Left ventricle myocardium inferior (tissue), 1 donor: ENCODE results near the gene RAB7B. TPM values are rescaled to one million over a fixed set of nuclear protein-coding genes. Genes with fewer than 3 reads are reported as not detected.

Experiments
- DNase-seq: peaks from one replicate; pipeline ENCODE4 v3.0.0-alpha.2; 2020
- H3K27ac ChIP-seq: fragments of 200-600 bp; replicated peaks from 2 replicates; pipeline ENCODE4 v1.8.0; 2021
- H3K27me3 ChIP-seq: fragments of 200-600 bp; 2 replicates; pipeline ENCODE4 v1.8.0; 2021; ENCODE audit warnings: low read depth
- H3K36me3 ChIP-seq: fragments of 200-600 bp; 2 replicates; pipeline ENCODE4 v1.8.0; 2021
- H3K4me1 ChIP-seq: fragments of 200-600 bp; 2 replicates; pipeline ENCODE4 v1.8.0; 2021
- H3K4me3 ChIP-seq: fragments of 200-600 bp; 2 replicates; pipeline ENCODE4 v1.8.0; 2021; ENCODE audit warnings: mild to moderate bottlenecking, moderate library complexity
- H3K9me3 ChIP-seq: fragments of 200-600 bp; replicated peaks from 2 replicates; pipeline ENCODE4 v1.8.0; 2021
- CTCF ChIP-seq: fragments of 200-600 bp; IDR thresholded peaks from 2 replicates; pipeline ENCODE4 v1.8.0; 2021; ENCODE audit warnings: antibody characterized with exemption, mild to moderate bottlenecking, borderline replicate concordance
- intact Hi-C: fragments of 100-400 bp; cut with micrococcal nuclease; formaldehyde crosslinking; loops from one replicate; pipeline ENCODE4 v1.11.0; 2022
- total RNA-seq: library from RNA; stranded (reverse); fragmentation: NEBNext Ultra II Directional; extraction: Animal tissue kit (Norgen Biotek cat#: 25700); gene quantifications from one replicate; pipeline ENCODE4 v1.2.1, GENCODE V29; 2021
- donor health status: DM: no; HTN: yes; CAD: no; lungs with severe emphysema.

Gene RAB7B
- total RNA-seq, 1 donor from 2014 or later = 1.4 TPM

GRCh38 chr1:205972081-205972480 is 31.1 kb downstream of the RAB7B start:
- H3K27ac ChIP-seq = peak overlapping the region; percentile 46
- peaks cover 38% of the 10 kb centered on the region for H3K4me1 ChIP-seq
- no peak for DNase-seq
- H3K27me3 ChIP-seq = no peaks in the 10 kb centered on the region
- no peaks in the 10 kb centered on the region for H3K9me3 ChIP-seq
- no peaks in the 10 kb centered on the region for H3K36me3 ChIP-seq
- no peak overlapping the region for H3K4me3 ChIP-seq
- TF ChIP-seq CTCF = no peak
- intact Hi-C loops = no loop called here

GRCh38 chr1:205971082-205971481 is 32.1 kb downstream of the RAB7B start:
- peak overlapping the region; percentile 46 for H3K27ac ChIP-seq

GRCh38 chr1:205970486-205970885 is 32.7 kb downstream of the RAB7B start:
- intact Hi-C loops = no loop called here
- TF ChIP-seq CTCF = no peak
- peaks cover 23% of the 10 kb centered on the region for H3K4me1 ChIP-seq
- no peaks in the 10 kb centered on the region for H3K27me3 ChIP-seq
- H3K9me3 ChIP-seq = no peaks in the 10 kb centered on the region
- no peaks in the 10 kb centered on the region for H3K36me3 ChIP-seq
- H3K4me3 ChIP-seq = no peak overlapping the region
- no peak overlapping the region for H3K27ac ChIP-seq
- no peak for DNase-seq

More at GRCh38 chr1:205971082-205971481, 32.1 kb downstream of the RAB7B start:
- no peak for DNase-seq
- no peak for TF ChIP-seq CTCF
- intact Hi-C loops = no loop called here
- H3K27me3 ChIP-seq = no peaks in the 10 kb centered on the region
- H3K4me3 ChIP-seq = no peak overlapping the region
- no peaks in the 10 kb centered on the region for H3K36me3 ChIP-seq
- no peaks in the 10 kb centered on the region for H3K9me3 ChIP-seq
- peaks cover 29% of the 10 kb centered on the region for H3K4me1 ChIP-seq

- Histone ChIP-seq H3K27me3 (no peaks in the 10 kb centered on the region), H3K36me3 (no peaks in the 10 kb centered on the region), H3K9me3 (no peaks in the 10 kb centered on the region), H3K27ac (no peak overlapping the region), H3K4me3 (no peak overlapping the region), H3K4me1 (peaks cover 19% of the 10 kb centered on the region)
- no peak for DNase-seq
- intact Hi-C loops = loop anchor here (5.0 kb wide), 1 partner anchor 172 kb away; no protein-coding TSS in a partner anchor
- no peak for TF ChIP-seq CTCF
These were observed 34.0 kb downstream of the RAB7B start for GRCh38 chr1:205969229-205969628.

- no peak for TF ChIP-seq CTCF
- no peaks in the 10 kb centered on the region for H3K9me3 ChIP-seq
- no peak for DNase-seq
- no peak overlapping the region for H3K27ac ChIP-seq
- H3K4me3 ChIP-seq = no peak overlapping the region
- H3K36me3 ChIP-seq = no peaks in the 10 kb centered on the region
- intact Hi-C loops = loop anchor here (5.0 kb wide), 1 partner anchor 170 kb away; no protein-coding TSS in a partner anchor
- H3K4me1 ChIP-seq = peaks cover 21% of the 10 kb centered on the region
- no peaks in the 10 kb centered on the region for H3K27me3 ChIP-seq
These were observed 35.5 kb downstream of the RAB7B start for GRCh38 chr1:205967554-205968335.
